ENCODE results near the gene URI1.
"Not testable (repeated sequence)": the region's sequence is repeated elsewhere in the genome, so short reads cannot be mapped to it uniquely, and the experiment has no call there.

Gene URI1

GRCh38 chr19:30014770-30015169, 72.7 kb downstream of the URI1 start:
- FAIRE-seq (no peak), DNase-seq (ENCODE audit: insufficient read length, low spot score) (no peak)

DNA sequence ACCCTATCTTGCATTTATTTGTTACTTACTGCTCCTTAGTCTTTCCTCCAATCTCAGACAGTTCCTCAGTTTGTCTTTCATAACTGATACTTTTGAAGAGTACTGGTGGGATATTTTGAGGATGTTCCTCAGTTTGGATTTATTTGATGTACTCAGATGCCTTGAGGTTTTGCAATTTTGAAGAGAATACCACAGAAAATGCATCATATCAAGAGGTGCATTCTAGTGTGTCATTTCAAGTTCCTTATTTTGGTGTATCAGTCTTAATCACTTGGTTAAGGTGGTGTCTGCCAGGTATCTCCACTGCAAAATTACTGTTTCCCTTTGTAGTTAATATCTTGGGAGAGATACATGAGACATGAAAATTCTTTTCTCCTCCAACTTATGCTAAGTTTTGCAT, 75.1 kb downstream of the URI1 start:
- FAIRE-seq (no peak), DNase-seq (ENCODE audit: insufficient read length, low spot score) (no peak)

GRCh38 chr19:30020189-30020588, 78.2 kb downstream of the URI1 start:
- FAIRE-seq = no peak
- DNase-seq (ENCODE audit: insufficient read length, low spot score) = no peak

DNA sequence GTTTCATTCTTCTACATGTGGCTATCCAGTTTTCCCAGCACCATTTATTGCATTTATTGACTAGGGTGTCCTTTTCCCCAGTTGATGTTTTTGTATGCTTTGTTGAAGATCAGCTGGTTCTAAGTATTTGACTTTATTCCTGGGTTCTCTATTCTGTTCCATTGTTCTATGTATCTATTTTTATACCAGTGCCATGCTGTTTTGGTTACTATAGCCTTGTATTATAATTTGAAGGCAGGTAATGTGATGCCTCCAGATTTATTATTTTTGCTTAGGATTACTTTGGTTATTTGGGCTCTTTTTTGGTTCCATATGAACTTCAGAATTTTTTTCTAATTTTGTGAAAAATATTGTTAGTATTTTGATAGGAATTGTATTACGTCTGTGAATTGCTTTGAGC, 80.6 kb downstream of the URI1 start:
- DNase-seq (ENCODE audit: insufficient read length, low spot score) = no peak
- FAIRE-seq = no peak

DNA sequence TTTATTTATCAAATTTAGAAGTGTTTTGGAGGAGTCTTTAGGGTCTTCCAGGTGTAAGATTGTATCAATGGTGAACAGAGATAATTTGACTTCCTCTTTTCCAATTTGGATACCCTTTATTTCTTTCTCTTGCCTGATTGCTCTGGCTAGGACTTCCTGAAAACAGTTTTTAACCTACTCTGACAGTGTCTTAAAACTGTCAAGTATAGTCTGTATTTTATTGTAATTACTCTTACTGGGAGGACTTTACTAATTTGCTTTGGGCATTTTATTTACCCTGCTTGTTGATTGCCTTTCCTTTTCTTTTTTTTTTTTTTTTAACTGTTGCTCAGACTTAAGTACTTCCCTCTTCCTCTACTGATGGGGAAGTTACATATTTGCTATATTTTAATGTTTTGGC, 81.3 kb downstream of the URI1 start:
- FAIRE-seq (no peak), DNase-seq (ENCODE audit: insufficient read length, low spot score) (no peak)

DNA sequence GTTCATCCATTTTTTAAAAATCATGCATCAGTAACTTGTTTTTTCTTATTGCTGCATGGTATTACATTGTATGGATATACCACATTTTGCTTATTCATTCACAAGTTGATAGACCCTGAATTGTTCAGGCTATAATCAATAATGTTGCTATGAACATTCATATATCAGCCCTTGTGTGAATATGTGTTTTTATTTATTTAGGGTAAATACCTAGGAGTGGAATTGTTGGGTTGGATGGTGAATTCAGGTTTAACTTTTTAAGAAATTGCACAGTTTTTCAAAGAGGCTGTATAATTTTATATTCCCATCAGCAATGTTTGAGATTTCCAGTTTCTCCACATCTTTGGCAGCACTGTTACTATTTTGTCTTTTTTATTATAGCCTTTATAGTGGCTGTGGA, 82.1 kb downstream of the URI1 start:
- DNase-seq (ENCODE audit: insufficient read length, low spot score) (no peak), FAIRE-seq (no peak)

DNA sequence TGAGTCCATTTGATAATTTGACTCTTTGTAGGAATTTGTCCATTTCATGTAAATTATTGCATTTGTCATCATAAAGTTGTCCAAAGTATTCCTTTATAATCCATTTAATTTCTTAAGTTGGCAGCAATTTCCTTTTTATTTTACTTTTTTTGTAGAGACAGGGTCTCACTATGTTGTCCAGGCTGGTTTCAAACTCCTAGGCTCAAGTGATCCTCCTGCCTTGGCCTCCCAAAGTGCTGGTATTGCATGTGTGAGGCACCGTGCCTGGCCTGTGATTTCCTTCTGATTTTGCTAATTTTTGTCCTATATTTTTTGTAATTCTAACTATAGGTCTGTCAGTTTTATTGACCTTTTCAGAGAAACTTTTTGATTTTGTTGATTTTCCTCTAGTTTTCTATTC, 84.9 kb downstream of the URI1 start:
- FAIRE-seq (no peak), DNase-seq (ENCODE audit: insufficient read length, low spot score) (no peak)

GRCh38 chr19:30028118-30028991, 86.3 kb downstream of the URI1 start:
- FAIRE-seq (no peak), DNase-seq (ENCODE audit: insufficient read length, low spot score) (no peak)

- no peak for FAIRE-seq
- DNase-seq (ENCODE audit: insufficient read length, low spot score) = no peak
Observed at GRCh38 chr19:30028992-30029343, 86.9 kb downstream of the URI1 start.

GRCh38 chr19:30029721-30030510, 87.9 kb downstream of the URI1 start:
- FAIRE-seq = no peak
- DNase-seq (ENCODE audit: insufficient read length, low spot score) = peak; percentile 29

GRCh38 chr19:30034321-30034720, 92.3 kb downstream of the URI1 start:
- DNase-seq (ENCODE audit: insufficient read length, low spot score) (no peak), FAIRE-seq (no peak)

DNA sequence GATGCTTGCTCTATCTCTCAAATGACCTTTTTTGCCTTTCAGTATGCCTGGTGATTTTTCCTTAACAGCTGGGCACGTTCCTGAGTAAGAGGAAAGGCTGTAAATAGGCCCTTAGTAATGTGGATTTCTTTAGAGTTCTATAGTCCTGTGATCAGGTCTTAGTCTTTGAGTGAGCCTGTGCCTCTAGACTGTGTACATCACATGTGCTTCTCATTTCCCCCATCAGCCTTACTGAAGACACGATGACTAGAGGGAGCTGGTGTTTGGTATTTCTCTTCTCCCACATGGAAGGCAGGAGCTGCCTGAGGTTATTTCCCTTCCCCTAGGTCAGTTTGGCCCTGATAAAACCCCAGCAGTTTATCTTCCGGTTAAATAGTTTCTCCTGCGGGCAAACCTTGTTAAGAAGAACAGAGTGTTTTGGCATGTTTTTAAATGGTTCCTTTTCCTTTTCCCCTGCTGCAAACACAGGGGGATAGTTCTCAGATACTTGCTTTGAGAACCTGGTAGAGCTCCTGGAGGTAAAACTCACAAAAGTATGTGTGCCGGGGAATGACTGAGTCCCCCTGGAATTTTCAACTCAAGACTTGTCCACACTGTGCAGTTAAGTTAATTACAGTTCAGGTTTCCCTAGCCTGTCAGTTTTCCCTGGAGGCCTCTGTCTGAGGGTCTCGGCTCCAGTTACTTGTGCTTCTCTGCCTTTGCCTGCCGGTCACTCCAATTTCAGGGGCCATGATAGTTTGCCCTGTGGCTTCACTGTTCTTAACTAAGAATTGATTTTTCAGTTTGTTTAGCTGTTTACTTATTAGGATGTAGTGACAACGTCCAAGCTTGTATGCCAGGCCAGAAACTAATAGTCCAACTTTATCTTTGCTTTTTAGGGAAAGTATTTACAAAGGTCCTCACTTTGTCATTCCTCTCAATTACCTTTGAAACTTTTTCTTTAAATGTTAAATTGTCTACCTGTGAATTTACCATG, 94.4 kb downstream of the URI1 start:
- FAIRE-seq (no peak), DNase-seq (ENCODE audit: insufficient read length, low spot score) (no peak)

DNA sequence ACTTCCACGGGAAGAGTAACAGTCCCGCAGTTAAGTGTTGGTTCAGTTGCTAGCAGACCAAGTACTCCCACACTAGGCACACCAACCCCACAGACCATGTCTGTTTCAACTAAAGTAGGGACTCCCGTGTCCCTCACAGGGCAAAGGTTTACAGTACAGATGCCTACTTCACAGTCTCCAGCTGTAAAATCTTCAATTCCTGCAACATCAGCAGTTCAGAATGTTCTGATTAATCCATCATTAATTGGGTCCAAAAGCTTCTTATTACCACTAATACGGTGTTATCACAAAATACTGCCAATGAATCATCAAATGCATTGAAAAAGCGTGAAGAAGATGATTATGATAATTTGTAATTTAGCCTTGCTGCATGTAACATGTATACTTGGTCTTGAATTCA, 95.8 kb downstream of the URI1 start:
- no peak for DNase-seq (ENCODE audit: insufficient read length, low spot score)
- no peak for FAIRE-seq

DNA sequence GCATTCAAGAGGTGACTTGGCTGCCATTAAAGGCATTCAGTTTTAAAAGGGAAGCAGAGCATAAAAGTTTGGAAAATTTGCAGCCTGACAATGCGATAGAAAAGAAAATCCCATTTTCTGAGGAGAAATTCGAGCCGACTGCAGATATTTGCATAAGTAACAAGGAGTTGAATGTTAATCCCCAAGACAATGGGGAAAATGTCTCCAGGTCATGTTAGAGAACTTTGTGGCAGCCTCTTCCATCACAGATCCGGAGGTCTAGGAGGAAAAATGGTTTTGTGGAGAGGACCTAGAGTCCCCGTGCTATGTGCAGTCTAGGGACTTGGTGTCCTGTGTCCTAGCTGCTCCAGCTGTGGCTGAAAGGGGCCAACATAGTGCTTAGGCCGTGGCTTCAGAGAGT, 99.9 kb downstream of the URI1 start:
- FAIRE-seq; DNase-seq (ENCODE audit: insufficient read length, low spot score): not testable (repeated sequence)

DNA sequence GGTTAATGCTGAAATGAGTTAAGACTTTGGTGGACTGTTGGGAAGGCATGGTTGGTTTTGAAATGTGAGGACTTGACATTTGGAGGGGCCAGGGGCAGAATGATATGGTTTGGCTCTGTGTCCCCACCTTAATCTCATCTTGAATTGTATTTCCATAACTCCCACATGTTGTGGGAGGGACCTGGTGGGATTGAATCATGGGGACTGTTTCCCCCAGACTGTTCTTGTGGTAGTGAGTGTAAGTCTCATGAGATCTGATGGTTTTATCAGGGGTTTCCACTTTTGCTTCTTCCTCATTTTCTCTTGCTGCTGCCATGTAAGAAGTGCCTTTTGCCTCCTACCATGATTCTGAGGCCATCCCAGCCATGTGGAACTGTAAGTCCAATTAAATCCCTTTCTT, 101.0 kb downstream of the URI1 start:
- not testable (repeated sequence) for DNase-seq (ENCODE audit: insufficient read length, low spot score); FAIRE-seq

DNA sequence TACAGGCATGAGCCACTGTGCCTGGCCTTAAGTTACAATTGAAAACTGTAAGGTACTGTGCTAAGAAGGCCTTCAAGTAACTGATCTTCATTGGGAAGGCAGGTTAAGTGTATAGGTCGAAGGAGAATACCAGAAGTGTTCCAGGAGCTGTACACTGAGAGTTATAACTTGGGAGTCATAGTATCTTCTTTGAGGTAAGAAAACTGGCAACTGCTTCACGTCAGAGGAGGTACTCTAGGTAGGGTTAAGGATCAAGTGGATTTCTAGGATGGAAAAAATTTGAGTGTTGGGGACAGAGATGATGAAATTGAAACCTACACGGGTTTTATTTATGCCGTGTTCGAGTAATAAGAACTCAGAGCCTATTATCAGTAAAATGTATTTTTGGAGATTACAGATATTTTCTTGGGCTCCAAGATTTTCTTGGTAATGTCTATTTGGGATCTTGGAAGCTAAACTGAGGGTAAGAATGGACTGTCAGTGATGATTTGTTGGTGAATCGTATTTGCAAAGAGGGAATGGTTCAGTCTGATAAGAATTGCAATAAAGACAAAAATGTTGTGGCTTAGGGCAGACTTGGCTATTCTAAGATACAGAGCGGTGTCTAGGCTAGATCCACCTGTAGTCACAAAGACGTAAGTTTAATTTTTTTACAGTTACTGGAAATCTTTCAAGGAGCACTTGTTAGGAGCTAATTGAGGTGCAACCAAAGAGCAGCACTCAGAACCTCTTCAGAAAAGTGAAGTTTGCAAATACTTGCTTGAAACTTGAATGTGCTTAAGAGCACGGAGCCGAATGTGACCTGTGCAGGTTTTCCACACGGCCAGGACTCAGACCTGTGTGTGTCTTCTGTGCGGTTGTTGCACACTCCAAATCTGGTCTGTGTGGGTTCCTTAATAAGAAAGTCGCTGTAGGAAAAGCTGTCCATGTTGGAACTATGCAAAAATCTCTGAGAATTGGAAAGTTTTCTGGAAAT, 102.5 kb downstream of the URI1 start:
- FAIRE-seq (no peak), DNase-seq (ENCODE audit: insufficient read length, low spot score) (no peak)

DNA sequence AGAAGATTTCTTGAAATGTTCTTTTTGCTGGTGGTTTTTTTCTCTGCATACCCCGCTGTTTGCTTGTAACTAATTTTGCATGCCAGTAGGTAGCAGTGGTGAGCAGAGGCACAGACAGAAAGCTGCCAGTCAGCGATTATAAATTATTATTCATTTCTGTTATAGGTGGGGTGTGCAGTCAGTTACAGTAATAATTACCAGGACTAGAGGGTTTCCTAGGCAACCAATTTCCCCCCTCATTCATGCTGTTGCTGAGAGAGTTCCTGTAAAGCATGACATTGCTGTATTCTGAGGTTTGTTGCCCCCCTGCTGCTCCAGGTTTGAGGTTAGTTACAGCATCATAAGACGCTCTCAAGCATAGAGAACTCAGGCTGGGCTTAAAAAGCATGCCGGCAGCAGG, 104.5 kb downstream of the URI1 start:
- no peak for FAIRE-seq
- no peak for DNase-seq (ENCODE audit: insufficient read length, low spot score)

GRCh38 chr19:30047432-30047831, 105.4 kb downstream of the URI1 start:
- FAIRE-seq (no peak), DNase-seq (ENCODE audit: insufficient read length, low spot score) (no peak)

GRCh38 chr19:30049226-30049625, 107.2 kb downstream of the URI1 start:
- no peak for DNase-seq (ENCODE audit: insufficient read length, low spot score)
- FAIRE-seq = no peak

Measured in HTR-8/SVneo (cell line).